GM06990 (cell line): ENCODE results near the gene INO80D.
"Not testable (repeated sequence)": the region's sequence is repeated elsewhere in the genome, so short reads cannot be mapped to it uniquely, and the experiment has no call there.

ENCODE experiments used
- DNase-seq: peaks from one replicate; pipeline ENCODE4 v3.0.0-alpha.2; 2011; ENCODE audit not compliant: insufficient read length; ENCODE audit errors: extremely low read depth
- H3K27me3 ChIP-seq: replicated peaks from 2 replicates; pipeline ENCODE4 v1.6.0; 2011; ENCODE audit warnings: low read length; ENCODE audit not compliant: control insufficient read depth, insufficient read depth
- H3K36me3 ChIP-seq: 2 replicates; pipeline ENCODE4 v1.5.1; 2011; ENCODE audit warnings: low read length; ENCODE audit not compliant: control insufficient read depth, insufficient read depth
- H3K4me3 ChIP-seq: replicated peaks from 2 replicates; pipeline ENCODE4 v1.5.1; 2011; ENCODE audit warnings: low read depth, mild to moderate bottlenecking, control low read depth, low read length
- TF ChIP-seq, protein P1 (sequence below): IDR thresholded peaks from 2 replicates; pipeline ENCODE4 v1.5.1; 2011; ENCODE audit warnings: low read length, control low read depth, mild to moderate bottlenecking, inconsistent platforms; ENCODE audit not compliant: insufficient read depth, poor library complexity, severe bottlenecking

The INO80D gene

DNA sequence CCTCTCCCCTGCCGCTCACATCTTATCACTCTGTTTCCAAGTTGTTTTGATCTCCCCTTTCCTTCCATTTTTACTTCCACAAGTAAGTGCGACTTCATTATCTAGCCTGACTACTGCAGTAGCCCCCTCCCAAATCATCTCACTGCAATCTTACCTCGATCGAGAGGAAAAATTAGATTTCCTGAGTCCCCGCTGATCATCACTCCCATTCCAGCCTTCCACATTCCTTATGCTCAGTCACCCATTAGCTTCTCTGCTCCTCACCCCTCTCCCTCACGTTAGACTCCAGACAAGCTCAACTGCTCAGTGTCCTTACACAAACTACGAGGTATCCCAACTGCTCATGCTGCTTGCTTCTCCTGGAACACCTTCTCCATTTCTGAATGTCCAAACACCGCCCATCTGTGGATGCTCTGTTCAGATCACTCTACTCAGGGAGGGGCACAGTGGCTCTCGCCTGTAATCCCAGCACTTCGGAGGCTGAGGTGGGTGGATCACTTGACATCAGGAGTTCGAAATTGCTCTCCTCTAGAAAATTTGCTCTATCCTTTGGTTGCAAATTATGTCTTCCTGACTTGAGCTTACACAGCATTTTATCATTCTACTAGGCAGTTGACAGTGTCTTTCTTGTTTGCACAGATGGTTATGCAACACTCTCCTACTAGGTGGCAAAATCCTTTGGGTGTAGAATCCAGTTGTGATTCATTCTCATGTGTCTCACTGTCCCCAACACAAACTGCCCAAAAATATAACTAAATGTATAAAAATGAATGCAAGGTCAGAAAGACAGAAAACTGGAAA, 96.5 kb downstream of the INO80D start:
- no peak for DNase-seq
- Histone ChIP-seq H3K36me3 (peaks cover 1% of the 10 kb centered on the region; the same call in 1 of the 2 replicates), H3K27me3 (no peaks in the 10 kb centered on the region), H3K4me3 (no peak overlapping the region)
- TF ChIP-seq, protein P1, sequence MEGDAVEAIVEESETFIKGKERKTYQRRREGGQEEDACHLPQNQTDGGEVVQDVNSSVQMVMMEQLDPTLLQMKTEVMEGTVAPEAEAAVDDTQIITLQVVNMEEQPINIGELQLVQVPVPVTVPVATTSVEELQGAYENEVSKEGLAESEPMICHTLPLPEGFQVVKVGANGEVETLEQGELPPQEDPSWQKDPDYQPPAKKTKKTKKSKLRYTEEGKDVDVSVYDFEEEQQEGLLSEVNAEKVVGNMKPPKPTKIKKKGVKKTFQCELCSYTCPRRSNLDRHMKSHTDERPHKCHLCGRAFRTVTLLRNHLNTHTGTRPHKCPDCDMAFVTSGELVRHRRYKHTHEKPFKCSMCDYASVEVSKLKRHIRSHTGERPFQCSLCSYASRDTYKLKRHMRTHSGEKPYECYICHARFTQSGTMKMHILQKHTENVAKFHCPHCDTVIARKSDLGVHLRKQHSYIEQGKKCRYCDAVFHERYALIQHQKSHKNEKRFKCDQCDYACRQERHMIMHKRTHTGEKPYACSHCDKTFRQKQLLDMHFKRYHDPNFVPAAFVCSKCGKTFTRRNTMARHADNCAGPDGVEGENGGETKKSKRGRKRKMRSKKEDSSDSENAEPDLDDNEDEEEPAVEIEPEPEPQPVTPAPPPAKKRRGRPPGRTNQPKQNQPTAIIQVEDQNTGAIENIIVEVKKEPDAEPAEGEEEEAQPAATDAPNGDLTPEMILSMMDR = no peak

DNA sequence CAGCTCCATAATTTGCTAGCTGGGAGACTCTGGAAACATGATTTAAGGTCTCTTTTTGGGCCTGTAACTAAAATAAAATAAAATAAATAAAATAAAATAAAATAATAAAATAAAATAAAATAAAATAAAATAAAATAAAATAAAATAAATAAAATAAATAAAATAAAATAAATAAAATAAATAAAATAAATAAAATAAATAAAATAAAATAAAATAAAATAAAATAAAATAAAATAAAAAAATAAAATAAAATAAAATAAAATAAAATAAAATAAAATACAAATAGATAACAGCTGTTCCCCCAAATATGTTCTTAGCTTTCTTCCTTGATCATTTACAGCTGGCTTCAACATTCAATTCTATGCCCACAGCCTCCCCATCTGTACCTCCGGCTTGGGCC, 97.3 kb downstream of the INO80D start:
- not testable (repeated sequence) for H3K4me3 ChIP-seq, H3K27me3 ChIP-seq, H3K36me3 ChIP-seq, DNase-seq

DNA sequence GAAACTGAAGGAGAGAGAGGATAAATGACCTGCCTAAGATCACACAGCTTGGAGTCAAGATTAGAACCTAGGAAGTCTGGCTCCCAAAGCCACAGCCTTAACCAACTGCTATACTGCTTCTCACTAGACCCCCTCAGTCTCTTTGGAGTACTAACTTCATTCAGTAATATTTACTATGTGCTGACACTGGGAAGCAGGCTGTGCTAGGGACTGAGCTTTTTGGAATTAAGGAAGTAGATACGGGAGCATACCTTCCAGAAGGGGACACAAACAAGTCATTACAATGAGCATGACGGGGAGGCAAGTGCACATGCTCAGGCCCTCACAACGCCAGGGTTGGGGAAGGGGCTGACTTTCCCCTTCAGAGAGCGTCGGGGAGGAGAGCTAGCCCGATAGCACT, 97.7 kb downstream of the INO80D start:
- DNase-seq = no peak

DNA sequence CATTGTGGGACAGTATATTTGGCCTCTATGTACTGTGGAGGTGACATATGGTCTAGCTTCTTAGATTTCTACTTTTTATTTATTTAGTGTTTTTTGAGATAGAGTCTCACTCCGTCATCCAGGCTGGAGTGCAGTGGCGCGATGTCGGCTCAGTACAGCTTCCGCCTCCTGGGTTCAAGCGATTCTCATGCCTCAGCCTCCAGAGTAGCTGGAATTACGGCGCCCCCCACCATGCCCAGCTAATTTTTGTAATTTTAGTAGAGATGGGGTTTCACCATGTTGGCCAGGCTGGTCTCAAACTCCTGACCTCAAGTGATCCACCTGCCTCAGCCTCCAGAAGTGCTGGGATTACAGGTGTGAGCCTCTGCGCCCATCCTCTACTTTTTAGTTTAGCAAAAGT, 99.6 kb downstream of the INO80D start:
- DNase-seq, H3K27me3 ChIP-seq, H3K36me3 ChIP-seq: not testable (repeated sequence)

More for the DNA sequence above, 97.7 kb downstream of the INO80D start:
- Histone ChIP-seq H3K27me3 (no peaks in the 10 kb centered on the region), H3K36me3 (peaks cover 1% of the 10 kb centered on the region; the same call in 1 of the 2 replicates), H3K4me3 (no peak overlapping the region)
- TF ChIP-seq, protein P1 = no peak

DNA sequence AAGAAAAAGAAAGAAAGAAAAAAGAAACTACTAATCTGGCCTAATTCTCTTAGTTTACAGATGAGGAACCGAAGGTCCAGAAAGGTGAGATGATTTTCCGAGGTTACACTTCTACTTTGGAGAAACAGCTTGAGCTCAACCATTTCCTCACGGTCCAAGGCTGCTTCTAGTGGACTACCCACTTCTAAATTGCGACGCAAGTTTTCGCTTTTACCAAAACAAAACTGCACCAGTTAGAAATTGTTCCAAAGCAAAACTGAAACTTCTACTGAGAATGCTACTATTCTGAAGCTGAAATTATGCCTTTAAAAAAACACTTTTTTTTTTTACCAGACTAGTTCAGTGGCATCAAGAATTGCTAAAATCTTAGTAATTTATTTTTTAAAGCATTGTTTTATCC, 101.6 kb downstream of the INO80D start:
- Histone ChIP-seq H3K4me3 (peak overlapping the region; percentile 44), H3K36me3 (no peaks in the 10 kb centered on the region), H3K27me3 (no peaks in the 10 kb centered on the region)
- TF ChIP-seq, protein P1 = no peak
- DNase-seq = peak; percentile 9

More for the DNA sequence above, 99.6 kb downstream of the INO80D start:
- H3K4me3 ChIP-seq = not testable (repeated sequence)

DNA sequence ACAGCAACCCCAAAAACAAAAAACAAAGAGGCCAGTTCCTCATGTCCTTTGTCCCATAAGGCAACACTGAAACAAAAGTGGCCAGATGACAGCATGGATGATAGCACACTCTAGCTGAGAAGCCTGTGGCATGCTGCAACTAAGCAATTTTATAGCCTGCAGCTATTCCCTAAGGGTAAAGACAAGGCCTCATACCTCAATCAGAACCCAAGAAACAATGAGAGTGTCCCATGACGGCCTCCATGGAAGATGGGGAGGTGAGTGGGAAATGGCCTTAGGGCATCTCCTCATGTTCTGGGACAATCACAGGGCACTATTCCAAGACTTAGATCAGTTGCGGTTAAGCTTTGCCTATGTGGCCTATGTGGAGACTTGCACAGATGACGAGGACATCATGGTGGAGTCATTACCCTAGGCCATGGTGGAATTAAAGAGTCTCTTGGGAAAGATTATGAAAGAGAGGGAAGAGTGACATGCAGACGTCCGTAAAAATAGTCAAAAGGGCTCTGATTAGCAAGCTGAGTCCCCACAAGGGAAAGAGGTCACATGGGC, 103.1 kb downstream of the INO80D start:
- Histone ChIP-seq H3K27me3 (no peaks in the 10 kb centered on the region), H3K36me3 (no peaks in the 10 kb centered on the region), H3K4me3 (no peak overlapping the region)
- TF ChIP-seq, protein P1 = no peak
- DNase-seq = no peak

DNA sequence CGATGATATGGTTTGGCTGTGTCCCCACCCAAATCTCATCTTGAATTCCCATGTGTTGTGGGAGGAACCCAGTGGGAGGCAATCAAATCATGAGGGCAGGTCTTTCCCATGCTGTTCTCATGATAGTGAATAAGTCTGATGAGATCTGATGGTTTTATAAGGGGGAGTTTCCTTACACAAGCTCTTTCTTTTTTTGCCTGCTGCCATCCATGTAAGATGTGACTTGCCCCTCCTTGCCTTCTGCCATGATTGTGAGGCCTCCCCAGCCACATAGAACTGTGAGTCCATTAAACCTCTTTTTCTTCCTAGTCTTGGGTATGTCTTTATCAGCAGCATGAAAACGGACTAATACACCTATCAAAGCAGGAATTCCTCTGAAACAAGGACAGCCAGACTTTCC, 107.2 kb downstream of the INO80D start:
- H3K4me3 ChIP-seq, DNase-seq, H3K27me3 ChIP-seq, H3K36me3 ChIP-seq: not testable (repeated sequence)

DNA sequence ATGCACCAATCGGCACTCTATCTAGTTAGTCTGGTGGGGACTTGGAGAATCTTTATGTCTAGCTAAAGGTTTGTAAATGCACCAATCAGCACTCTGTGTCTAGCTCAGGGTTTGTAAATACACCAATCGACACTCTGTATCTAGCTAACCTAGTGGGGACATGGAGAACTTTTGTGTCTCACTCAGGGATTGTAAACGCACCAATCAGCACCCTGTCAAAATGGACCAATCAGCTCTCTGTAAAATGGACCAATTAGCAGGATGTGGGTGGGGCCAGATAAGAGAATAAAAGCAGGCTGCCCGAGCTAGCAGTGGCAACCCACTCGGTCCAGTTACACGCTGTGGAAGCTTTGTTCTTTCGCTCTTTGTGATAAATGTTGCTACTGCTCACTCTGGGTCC, 108.3 kb downstream of the INO80D start:
- H3K4me3 ChIP-seq, H3K36me3 ChIP-seq, DNase-seq, H3K27me3 ChIP-seq: not testable (repeated sequence)

DNA sequence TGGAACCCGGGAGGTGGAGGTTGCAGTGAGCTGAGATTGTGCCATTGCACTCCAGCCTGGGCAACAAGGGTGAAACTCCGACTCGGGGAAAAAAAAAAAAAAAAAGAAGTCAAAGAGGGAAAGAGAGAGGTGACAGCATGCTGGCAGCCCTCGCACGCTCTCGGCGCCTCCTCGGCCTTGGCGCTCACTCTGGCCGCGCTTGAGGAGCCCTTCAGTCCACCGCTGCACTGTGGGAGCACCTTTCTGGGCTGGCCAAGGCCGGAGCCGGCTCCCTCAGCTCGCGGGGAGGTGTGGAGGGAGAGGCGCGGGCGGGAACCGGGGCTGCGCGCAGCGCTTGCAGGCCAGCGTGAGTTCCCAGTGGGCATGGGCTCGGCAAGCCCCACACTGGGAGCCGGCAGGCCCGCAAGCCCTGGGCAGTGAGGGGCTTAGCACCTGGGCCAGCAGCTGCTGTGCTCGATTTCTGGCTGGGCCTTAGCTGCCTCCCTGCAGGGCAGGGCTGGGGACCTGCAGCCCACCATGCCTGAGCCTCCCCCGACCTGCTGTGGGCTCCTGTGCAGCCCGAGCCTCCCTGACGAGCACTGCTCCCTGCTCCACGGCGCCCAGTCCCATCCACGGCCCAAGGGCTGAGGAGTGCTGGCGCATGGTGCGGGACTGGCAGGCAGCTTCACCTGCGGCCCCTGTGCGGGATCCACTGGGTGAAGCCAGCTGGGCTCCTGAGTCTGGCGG, 108.9 kb downstream of the INO80D start:
- not testable (repeated sequence) for H3K36me3 ChIP-seq, H3K27me3 ChIP-seq, H3K4me3 ChIP-seq, DNase-seq
